ENCODE data around the gene DMXL1. TPM values are rescaled to one million over a fixed set of nuclear protein-coding genes. Genes with fewer than 3 reads are reported as not detected.

Gene DMXL1
- total RNA-seq, 4 donors from 2014 or later = 25.9 to 50.9 (median 30.9) TPM

- no peaks in the 10 kb centered on the region for H3K27me3 ChIP-seq
Observed at GRCh38 chr5:119275601-119276173, 204.8 kb downstream of the DMXL1 start.

GRCh38 chr5:119276978-119277377 is 206.1 kb downstream of the DMXL1 start:
- no peak overlapping the region for H3K27ac ChIP-seq
- TF ChIP-seq POLR2A (IDR thresholded peaks at IDR 0.05) (no peak), CTCF (IDR thresholded peaks at IDR 0.05) (no peak)
- H3K9me3 ChIP-seq = no peaks in the 10 kb centered on the region
- WGBS, 2 donors = 76 to 91% methylated on average over 5 of the region's 5 CpGs
- peaks cover 0 to 57% (median 27%) of the 10 kb centered on the region in 3 donors for H3K4me1 ChIP-seq
- H3K27me3 ChIP-seq = no peaks in the 10 kb centered on the region
- no peak for DNase-seq
- intact Hi-C loops (cut with DNase I) = no loop called here
- no peak overlapping the region for H3K4me3 ChIP-seq
- no peaks in the 10 kb centered on the region for H3K36me3 ChIP-seq

More at GRCh38 chr5:119275601-119276173, 204.8 kb downstream of the DMXL1 start:
- intact Hi-C loops (cut with DNase I) = no loop called here
- no peak for DNase-seq
- H3K9me3 ChIP-seq = no peaks in the 10 kb centered on the region
- no peaks in the 10 kb centered on the region for H3K36me3 ChIP-seq
- no peak for TF ChIP-seq POLR2A (IDR thresholded peaks at IDR 0.05)
- TF ChIP-seq CTCF (IDR thresholded peaks at IDR 0.05) = no peak
- peak overlapping the region in 3 of 4 donors; percentile 53 to 80 (median 72) for H3K27ac ChIP-seq
- H3K4me1 ChIP-seq = peaks cover 0 to 70% (median 35%) of the 10 kb centered on the region in 3 donors
- 67 to 81% methylated on average over 3 of the region's 3 CpGs for WGBS, 2 donors
- no peak overlapping the region for H3K4me3 ChIP-seq

GRCh38 chr5:119279093-119279492 is 208.2 kb downstream of the DMXL1 start:
- peaks cover 0 to 43% (median 14%) of the 10 kb centered on the region in 3 donors for H3K4me1 ChIP-seq
- H3K27me3 ChIP-seq = no peaks in the 10 kb centered on the region
- no peak for DNase-seq
- intact Hi-C loops (cut with DNase I) = no loop called here
- no peak overlapping the region for H3K4me3 ChIP-seq
- 67 to 80% methylated on average over 1 of the region's 1 CpG for WGBS, 2 donors
- no peak overlapping the region for H3K27ac ChIP-seq
- TF ChIP-seq CTCF (IDR thresholded peaks at IDR 0.05) = no peak
- no peaks in the 10 kb centered on the region for H3K36me3 ChIP-seq
- H3K9me3 ChIP-seq = no peaks in the 10 kb centered on the region

GRCh38 chr5:119280380-119280779 is 209.5 kb downstream of the DMXL1 start:
- Histone ChIP-seq H3K4me1 (peaks cover 0 to 35% (median 4%) of the 10 kb centered on the region in 3 donors), H3K9me3 (no peaks in the 10 kb centered on the region), H3K4me3 (no peak overlapping the region), H3K27ac (no peak overlapping the region), H3K27me3 (no peaks in the 10 kb centered on the region), H3K36me3 (no peaks in the 10 kb centered on the region)
- TF ChIP-seq CTCF (IDR thresholded peaks at IDR 0.05) = no peak
- TF ChIP-seq POLR2A (IDR thresholded peaks at IDR 0.05) = no peak
- intact Hi-C loops (cut with DNase I) = no loop called here
- DNase-seq = no peak
- WGBS, 2 donors = 75 to 85% methylated on average over 3 of the region's 3 CpGs

- no peak overlapping the region for H3K27ac ChIP-seq
- 97 to 100% methylated on average over 2 of the region's 2 CpGs for WGBS, 2 donors
- no peak for DNase-seq
- peaks cover 0 to 48% (median 9%) of the 10 kb centered on the region in 3 donors for H3K4me1 ChIP-seq
- no peak for TF ChIP-seq POLR2A (IDR thresholded peaks at IDR 0.05)
- TF ChIP-seq CTCF (IDR thresholded peaks at IDR 0.05) = no peak
- no peaks in the 10 kb centered on the region for H3K27me3 ChIP-seq
- no peak overlapping the region for H3K4me3 ChIP-seq
- intact Hi-C loops (cut with DNase I) = no loop called here
- H3K36me3 ChIP-seq = no peaks in the 10 kb centered on the region
- H3K9me3 ChIP-seq = no peaks in the 10 kb centered on the region
Observed at GRCh38 chr5:119282628-119283027, 211.7 kb downstream of the DMXL1 start.

Measured in esophagus squamous epithelium (tissue), 5 donors.